Loucy (cell line): ENCODE measurements around the gene PHF20.

ENCODE experiments used
- H2AFZ ChIP-seq: fragments of 200-600 bp; sonication (generic); 2 replicates; pipeline ENCODE4 v1.6.0; 2016; ENCODE audit warnings: antibody characterized with exemption, mild to moderate bottlenecking, low read length, moderate library complexity
- H3F3A ChIP-seq: fragments of 200-600 bp; 2 replicates; pipeline ENCODE4 v1.6.0; 2016; ENCODE audit warnings: antibody characterized with exemption, low read depth, mild to moderate bottlenecking
- H3K27me3 ChIP-seq: fragments of 200-600 bp; sonication (generic); 2 replicates; pipeline ENCODE4 v1.6.1; 2014; ENCODE audit warnings: low read length, mild to moderate bottlenecking; ENCODE audit not compliant: insufficient read depth, poor library complexity, severe bottlenecking
- H3K36me3 ChIP-seq: fragments of 200-600 bp; sonication (generic); 2 replicates; pipeline ENCODE4 v1.6.1; 2016; ENCODE audit warnings: low read length; ENCODE audit not compliant: insufficient read depth
- H3K4me1 ChIP-seq: fragments of 200-600 bp; sonication (generic); 2 replicates; pipeline ENCODE4 v1.5.1; 2014; ENCODE audit warnings: low read length, mild to moderate bottlenecking; ENCODE audit not compliant: insufficient read depth, poor library complexity, severe bottlenecking
- H3K4me2 ChIP-seq: fragments of 200-600 bp; sonication (generic); 2 replicates; pipeline ENCODE4 v1.6.0; 2014; ENCODE audit warnings: antibody characterized with exemption, low read length, low read depth, mild to moderate bottlenecking; ENCODE audit not compliant: poor library complexity, severe bottlenecking
- H3K4me3 ChIP-seq: fragments of 200-600 bp; sonication (generic); 2 replicates; pipeline ENCODE4 v1.5.1; 2014; ENCODE audit warnings: low read length, mild to moderate bottlenecking, mixed read lengths; ENCODE audit not compliant: poor library complexity, severe bottlenecking
- H3K79me2 ChIP-seq: fragments of 200-600 bp; sonication (generic); 2 replicates; pipeline ENCODE4 v1.6.1; 2014; ENCODE audit warnings: low read length; ENCODE audit not compliant: insufficient read depth
- H3K9ac ChIP-seq: fragments of 200-600 bp; sonication (generic); 2 replicates; pipeline ENCODE4 v1.6.0; 2014; ENCODE audit warnings: mild to moderate bottlenecking, low read depth, low read length, moderate library complexity; ENCODE audit not compliant: poor library complexity, severe bottlenecking
- H3K9me2 ChIP-seq: fragments of 200-600 bp; sonication (generic); replicated peaks from 2 replicates; pipeline ENCODE4 v1.6.1; 2016; ENCODE audit warnings: low read depth, low read length, mixed read lengths
- H3K9me3 ChIP-seq: fragments of 200-600 bp; sonication (generic); 2 replicates; pipeline ENCODE4 v1.6.1; 2014; ENCODE audit warnings: mild to moderate bottlenecking, antibody characterized with exemption, low read length, low read depth; ENCODE audit not compliant: insufficient read depth
- H4K20me1 ChIP-seq: fragments of 200-600 bp; sonication (generic); 2 replicates; pipeline ENCODE4 v1.6.0; 2014; ENCODE audit warnings: antibody characterized with exemption, low read length, mild to moderate bottlenecking; ENCODE audit not compliant: insufficient read depth, poor library complexity, severe bottlenecking
- CTCF ChIP-seq: fragments of 200-600 bp; sonication (generic); conservative IDR thresholded peaks from 2 replicates; pipeline ENCODE4 v1.5.1; 2014; ENCODE audit warnings: mild to moderate bottlenecking, antibody characterized with exemption, low read length
- EZH2phosphoT487 ChIP-seq: fragments of 200-600 bp; IDR thresholded peaks from 2 replicates; pipeline ENCODE4 v1.6.1; 2018; ENCODE audit warnings: antibody characterized with exemption, mild to moderate bottlenecking, moderate library complexity, borderline replicate concordance

PHF20 gene

DNA sequence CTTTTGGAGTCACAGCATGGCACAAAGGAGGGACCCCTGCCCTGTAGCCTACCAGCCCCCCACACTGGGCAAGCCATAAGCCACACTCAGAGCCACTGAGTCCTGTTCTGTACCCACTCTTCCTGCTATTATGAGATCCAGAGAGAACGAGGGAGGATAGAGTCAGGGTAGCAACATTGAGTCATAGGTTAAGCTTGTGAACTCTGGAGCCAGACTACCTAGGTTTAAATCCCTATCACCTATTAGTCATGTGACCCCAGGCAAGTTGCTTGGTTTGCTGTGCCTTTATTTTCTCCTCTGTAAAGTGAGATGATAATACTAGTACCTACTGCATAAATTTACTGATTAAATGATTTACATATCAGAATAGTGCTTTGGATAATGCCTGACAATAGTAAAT lies 197.1 kb downstream of the PHF20 start:
- H3K36me3 ChIP-seq: no peaks in the 10 kb centered on the region
- H4K20me1 ChIP-seq: no peaks in the 10 kb centered on the region
- no peak overlapping the region for H3K9ac ChIP-seq
- no peaks in the 10 kb centered on the region for H3K27me3 ChIP-seq
- no peak overlapping the region for H2AFZ ChIP-seq
- H3K4me2 ChIP-seq: no peak overlapping the region
- H3K9me2 ChIP-seq: no peaks in the 10 kb centered on the region
- no peaks in the 10 kb centered on the region for H3K4me1 ChIP-seq
- H3K79me2 ChIP-seq: no peaks in the 10 kb centered on the region
- H3K9me3 ChIP-seq: no peaks in the 10 kb centered on the region
- TF ChIP-seq EZH2phosphoT487 (no peak), CTCF (no peak)
- H3K4me3 ChIP-seq: no peak overlapping the region
- no peaks in the 10 kb centered on the region for H3F3A ChIP-seq

DNA sequence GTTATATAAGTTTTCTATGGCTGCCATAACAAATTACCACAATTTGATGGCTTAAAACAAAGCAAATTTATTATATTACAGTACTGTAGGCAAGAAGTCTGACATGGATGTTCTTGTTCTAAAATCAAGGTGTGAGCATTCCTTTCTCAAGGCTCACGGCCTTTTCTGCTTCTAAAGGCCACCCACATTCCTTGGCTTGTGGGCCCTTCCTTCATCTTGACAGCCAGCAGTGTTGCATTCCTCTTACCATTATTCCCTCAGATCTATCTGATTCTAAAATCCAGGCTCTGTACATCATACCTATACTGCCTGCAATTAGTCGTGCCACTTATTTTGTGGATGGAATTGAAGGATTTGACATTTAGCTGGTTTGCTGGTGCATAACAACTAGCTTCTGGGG lies 200.2 kb downstream of the PHF20 start:
- Histone ChIP-seq H3K9me2 (no peaks in the 10 kb centered on the region), H3K4me2 (no peak overlapping the region), H3K27me3 (no peaks in the 10 kb centered on the region), H4K20me1 (no peaks in the 10 kb centered on the region), H3K79me2 (no peaks in the 10 kb centered on the region), H3F3A (no peaks in the 10 kb centered on the region), H3K4me3 (no peak overlapping the region), H3K9ac (no peak overlapping the region), H3K4me1 (no peaks in the 10 kb centered on the region), H3K9me3 (no peaks in the 10 kb centered on the region), H2AFZ (no peak overlapping the region), H3K36me3 (no peaks in the 10 kb centered on the region)
- TF ChIP-seq CTCF (no peak), EZH2phosphoT487 (no peak)

- Histone ChIP-seq H3K27me3 (no peaks in the 10 kb centered on the region), H2AFZ (no peak overlapping the region), H3K9ac (no peak overlapping the region), H3F3A (no peaks in the 10 kb centered on the region), H3K9me2 (no peaks in the 10 kb centered on the region), H3K4me3 (no peak overlapping the region), H3K9me3 (no peaks in the 10 kb centered on the region), H3K79me2 (no peaks in the 10 kb centered on the region), H3K4me2 (no peak overlapping the region), H4K20me1 (no peaks in the 10 kb centered on the region), H3K4me1 (no peaks in the 10 kb centered on the region), H3K36me3 (no peaks in the 10 kb centered on the region)
- no peak for TF ChIP-seq EZH2phosphoT487
- no peak for TF ChIP-seq CTCF
Measured at GRCh38 chr20:35972462-35972861, 200.6 kb downstream of the PHF20 start.
